PC-3 (cell line): ENCODE data around the gene RASL12.

ENCODE experiments used
- EZH2 ChIP-seq: fragments of 300-600 bp; sonication (generic); IDR thresholded peaks from one replicate; pipeline ENCODE4 v1.6.1; 2017; ENCODE audit warnings: antibody characterized with exemption, mild to moderate bottlenecking, low read length; ENCODE audit not compliant: unreplicated experiment
- EZH2phosphoT487 ChIP-seq: fragments of 300-600 bp; sonication (generic); IDR thresholded peaks from 2 replicates; pipeline ENCODE4 v1.6.1; 2018; ENCODE audit warnings: mild to moderate bottlenecking, antibody characterized with exemption, low read length, borderline replicate concordance
- TF ChIP-seq, protein P1 (sequence below): fragments of 300-600 bp; sonication (generic); conservative IDR thresholded peaks from 2 replicates; pipeline ENCODE4 v1.5.1; 2017; ENCODE audit warnings: antibody characterized with exemption, low read depth, mild to moderate bottlenecking, low read length

GRCh38 chr15:65067317-65067644 is 510 bp downstream of the RASL12 start:
- TF ChIP-seq, protein P1, sequence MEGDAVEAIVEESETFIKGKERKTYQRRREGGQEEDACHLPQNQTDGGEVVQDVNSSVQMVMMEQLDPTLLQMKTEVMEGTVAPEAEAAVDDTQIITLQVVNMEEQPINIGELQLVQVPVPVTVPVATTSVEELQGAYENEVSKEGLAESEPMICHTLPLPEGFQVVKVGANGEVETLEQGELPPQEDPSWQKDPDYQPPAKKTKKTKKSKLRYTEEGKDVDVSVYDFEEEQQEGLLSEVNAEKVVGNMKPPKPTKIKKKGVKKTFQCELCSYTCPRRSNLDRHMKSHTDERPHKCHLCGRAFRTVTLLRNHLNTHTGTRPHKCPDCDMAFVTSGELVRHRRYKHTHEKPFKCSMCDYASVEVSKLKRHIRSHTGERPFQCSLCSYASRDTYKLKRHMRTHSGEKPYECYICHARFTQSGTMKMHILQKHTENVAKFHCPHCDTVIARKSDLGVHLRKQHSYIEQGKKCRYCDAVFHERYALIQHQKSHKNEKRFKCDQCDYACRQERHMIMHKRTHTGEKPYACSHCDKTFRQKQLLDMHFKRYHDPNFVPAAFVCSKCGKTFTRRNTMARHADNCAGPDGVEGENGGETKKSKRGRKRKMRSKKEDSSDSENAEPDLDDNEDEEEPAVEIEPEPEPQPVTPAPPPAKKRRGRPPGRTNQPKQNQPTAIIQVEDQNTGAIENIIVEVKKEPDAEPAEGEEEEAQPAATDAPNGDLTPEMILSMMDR = no peak
- TF ChIP-seq EZH2phosphoT487 = no peak
- TF ChIP-seq EZH2 = no peak
